ENCODE results near the gene SLC66A1.

SLC66A1 gene

GRCh38 chr1:19322481-19322880, 10.4 kb downstream of the SLC66A1 start:
- DNase-seq: no peak
- TF ChIP-seq, protein P1, sequence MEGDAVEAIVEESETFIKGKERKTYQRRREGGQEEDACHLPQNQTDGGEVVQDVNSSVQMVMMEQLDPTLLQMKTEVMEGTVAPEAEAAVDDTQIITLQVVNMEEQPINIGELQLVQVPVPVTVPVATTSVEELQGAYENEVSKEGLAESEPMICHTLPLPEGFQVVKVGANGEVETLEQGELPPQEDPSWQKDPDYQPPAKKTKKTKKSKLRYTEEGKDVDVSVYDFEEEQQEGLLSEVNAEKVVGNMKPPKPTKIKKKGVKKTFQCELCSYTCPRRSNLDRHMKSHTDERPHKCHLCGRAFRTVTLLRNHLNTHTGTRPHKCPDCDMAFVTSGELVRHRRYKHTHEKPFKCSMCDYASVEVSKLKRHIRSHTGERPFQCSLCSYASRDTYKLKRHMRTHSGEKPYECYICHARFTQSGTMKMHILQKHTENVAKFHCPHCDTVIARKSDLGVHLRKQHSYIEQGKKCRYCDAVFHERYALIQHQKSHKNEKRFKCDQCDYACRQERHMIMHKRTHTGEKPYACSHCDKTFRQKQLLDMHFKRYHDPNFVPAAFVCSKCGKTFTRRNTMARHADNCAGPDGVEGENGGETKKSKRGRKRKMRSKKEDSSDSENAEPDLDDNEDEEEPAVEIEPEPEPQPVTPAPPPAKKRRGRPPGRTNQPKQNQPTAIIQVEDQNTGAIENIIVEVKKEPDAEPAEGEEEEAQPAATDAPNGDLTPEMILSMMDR (IDR thresholded peaks at IDR 0.05; ENCODE audit: low read depth, low read length): no peak
- H3K27ac ChIP-seq: no peak overlapping the region
- H3K4me3 ChIP-seq (ENCODE audit: low read depth, low read length): no peak overlapping the region
- H3K27me3 ChIP-seq (ENCODE audit: insufficient read depth, low read depth, severe bottlenecking): no peaks in the 10 kb centered on the region
- H3K36me3 ChIP-seq: peaks cover 42% of the 10 kb centered on the region
- no peaks in the 10 kb centered on the region for H3K9me3 ChIP-seq (ENCODE audit: severe bottlenecking)

DNA sequence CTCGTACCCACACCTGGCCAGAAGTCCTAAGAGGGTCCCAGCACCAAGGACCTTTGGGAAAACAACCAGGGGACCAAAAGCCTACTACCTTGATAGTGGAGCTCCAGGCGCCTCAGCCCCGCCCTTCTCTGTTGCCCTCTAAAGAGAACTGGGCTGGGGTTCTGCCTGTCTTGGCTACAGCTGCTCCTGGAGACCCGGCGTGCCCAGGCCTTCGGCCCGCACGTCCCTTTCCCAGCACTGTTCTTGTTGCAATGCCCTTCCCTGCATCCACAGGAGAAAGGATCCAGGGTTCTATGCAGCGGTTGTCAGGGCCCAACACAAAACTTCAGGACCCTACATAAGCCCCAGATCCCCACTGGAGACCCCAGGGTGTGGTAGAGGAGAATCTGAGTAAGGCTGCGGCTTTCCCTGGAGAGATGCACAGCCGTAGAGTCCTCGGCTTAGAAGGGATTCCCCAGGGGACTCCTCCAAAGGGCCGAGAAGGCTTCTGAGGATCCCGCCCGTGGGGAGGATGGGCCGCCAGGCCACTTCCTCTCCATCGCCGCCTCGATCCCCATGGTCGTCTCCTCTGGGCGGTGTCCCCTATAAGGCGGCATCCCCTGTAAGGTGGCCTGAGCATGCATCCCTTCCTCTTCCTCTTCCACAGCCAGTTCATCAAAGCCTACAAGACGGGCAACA, 12.0 kb downstream of the SLC66A1 start:
- H3K27me3 ChIP-seq (ENCODE audit: insufficient read depth, low read depth, severe bottlenecking): no peaks in the 10 kb centered on the region
- peaks cover 43% of the 10 kb centered on the region for H3K36me3 ChIP-seq
- TF ChIP-seq, protein P1 (IDR thresholded peaks at IDR 0.05; ENCODE audit: low read depth, low read length): no peak
- H3K27ac ChIP-seq: no peak overlapping the region
- H3K4me3 ChIP-seq (ENCODE audit: low read depth, low read length): no peak overlapping the region
- H3K9me3 ChIP-seq (ENCODE audit: severe bottlenecking): no peaks in the 10 kb centered on the region
- DNase-seq: no peak

DNA sequence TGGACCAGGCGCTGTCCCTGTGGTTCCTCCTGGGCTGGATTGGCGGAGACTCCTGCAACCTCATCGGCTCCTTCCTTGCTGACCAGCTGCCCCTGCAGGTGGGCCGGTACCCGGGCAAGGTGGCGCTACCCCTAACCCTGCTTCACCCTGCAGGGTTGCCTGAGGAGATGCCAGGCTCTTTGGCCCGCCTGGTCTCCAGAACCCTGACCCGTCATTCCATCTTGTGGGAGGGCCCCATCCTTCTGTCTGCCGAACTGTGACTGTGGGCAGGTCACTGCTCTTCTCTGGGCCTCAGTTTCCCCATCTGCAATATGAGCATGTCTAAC, 12.5 kb downstream of the SLC66A1 start:
- Histone ChIP-seq H3K9me3 (ENCODE audit: severe bottlenecking) (no peaks in the 10 kb centered on the region), H3K4me3 (ENCODE audit: low read depth, low read length) (no peak overlapping the region), H3K36me3 (peaks cover 43% of the 10 kb centered on the region), H3K27me3 (ENCODE audit: insufficient read depth, low read depth, severe bottlenecking) (no peaks in the 10 kb centered on the region), H3K27ac (no peak overlapping the region)
- no peak for DNase-seq
- TF ChIP-seq, protein P1 (IDR thresholded peaks at IDR 0.05; ENCODE audit: low read depth, low read length): no peak

GRCh38 chr1:19325368-19325957, 13.3 kb downstream of the SLC66A1 start:
- Histone ChIP-seq H3K9me3 (ENCODE audit: severe bottlenecking) (no peaks in the 10 kb centered on the region), H3K4me3 (ENCODE audit: low read depth, low read length) (no peak overlapping the region), H3K27ac (no peak overlapping the region), H3K27me3 (ENCODE audit: insufficient read depth, low read depth, severe bottlenecking) (no peaks in the 10 kb centered on the region), H3K36me3 (peaks cover 47% of the 10 kb centered on the region)
- TF ChIP-seq, protein P1 (IDR thresholded peaks at IDR 0.05; ENCODE audit: low read depth, low read length): no peak
- DNase-seq: no peak

GRCh38 chr1:19325958-19326747, 14.0 kb downstream of the SLC66A1 start:
- H3K36me3 ChIP-seq: peaks cover 47% of the 10 kb centered on the region
- DNase-seq: no peak
- no peak overlapping the region for H3K27ac ChIP-seq
- no peaks in the 10 kb centered on the region for H3K9me3 ChIP-seq (ENCODE audit: severe bottlenecking)
- H3K4me3 ChIP-seq (ENCODE audit: low read depth, low read length): no peak overlapping the region
- TF ChIP-seq, protein P1 (IDR thresholded peaks at IDR 0.05; ENCODE audit: low read depth, low read length): no peak
- no peaks in the 10 kb centered on the region for H3K27me3 ChIP-seq (ENCODE audit: insufficient read depth, low read depth, severe bottlenecking)
